GM12865 (cell line): Measurements from ENCODE around the gene DMKN.
A peak's percentile ranks its signal among the peaks of the same experiment; 100 is the strongest.

Source experiments
- DNase-seq: peaks from one replicate; pipeline ENCODE4 v3.0.0; 2010; ENCODE audit warnings: low read depth
- H3K4me3 ChIP-seq: 2 replicates; pipeline ENCODE4 v1.5.1; 2011; ENCODE audit warnings: mild to moderate bottlenecking, low read depth, low read length, control low read depth
- CTCF ChIP-seq: IDR thresholded peaks from 2 replicates; pipeline ENCODE4 v1.5.1; 2011; ENCODE audit warnings: low read length, control low read depth, low read depth, inconsistent platforms; ENCODE audit not compliant: insufficient read depth; ENCODE audit errors: missing control alignments

The DMKN gene

DNA sequence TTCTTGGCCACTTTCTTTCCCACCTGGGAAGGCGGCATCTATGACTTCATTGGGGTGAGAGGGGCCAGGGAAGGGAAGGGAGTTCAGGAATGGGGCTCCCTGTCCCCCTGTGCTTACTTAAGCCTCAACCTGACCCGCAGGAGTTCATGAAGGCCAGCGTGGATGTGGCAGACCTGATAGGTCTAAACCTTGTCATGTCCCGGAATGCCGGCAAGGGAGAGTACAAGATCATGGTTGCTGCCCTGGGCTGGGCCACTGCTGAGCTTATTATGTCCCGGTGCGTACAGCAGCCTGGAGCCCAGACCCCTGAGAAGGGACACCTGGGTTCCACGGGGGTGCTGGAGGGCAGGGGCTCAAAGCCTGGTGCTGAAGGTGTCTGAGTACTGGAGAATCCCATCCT is 33.1 kb upstream of the DMKN start:
- no peak for DNase-seq
- H3K4me3 ChIP-seq, result peak overlapping the region; percentile 85

DNA sequence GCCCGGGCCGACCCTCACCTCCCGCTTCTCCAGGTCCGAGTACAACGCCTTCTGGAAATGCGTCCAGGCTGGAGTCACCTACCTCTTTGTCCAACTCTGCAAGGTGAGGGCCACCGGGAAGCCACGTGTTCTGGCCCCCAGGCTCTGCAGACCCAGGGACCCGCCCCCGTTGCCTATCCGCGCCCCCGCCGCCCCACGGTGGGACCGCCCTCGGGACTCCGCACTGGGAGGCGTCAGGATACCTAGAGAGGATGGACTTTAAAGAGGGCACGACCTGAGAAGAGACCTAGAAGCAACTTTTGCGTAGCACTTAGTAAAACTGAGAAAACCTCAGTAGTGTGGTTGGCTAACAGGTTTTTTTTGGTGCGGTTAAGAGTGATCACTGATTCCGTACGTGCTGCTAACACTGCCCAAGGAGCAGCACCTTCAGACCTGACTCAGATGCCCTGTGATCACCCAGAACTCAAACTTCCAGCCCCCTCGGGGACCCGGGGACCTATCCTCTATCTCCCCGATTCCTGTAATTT is 32.5 kb upstream of the DMKN start:
- TF ChIP-seq CTCF, result no peak
- DNase-seq, result peak; percentile 84
- peak overlapping the region; percentile 85 for H3K4me3 ChIP-seq

More for the DNA sequence above, 33.1 kb upstream of the DMKN start:
- TF ChIP-seq CTCF, result no peak

DNA sequence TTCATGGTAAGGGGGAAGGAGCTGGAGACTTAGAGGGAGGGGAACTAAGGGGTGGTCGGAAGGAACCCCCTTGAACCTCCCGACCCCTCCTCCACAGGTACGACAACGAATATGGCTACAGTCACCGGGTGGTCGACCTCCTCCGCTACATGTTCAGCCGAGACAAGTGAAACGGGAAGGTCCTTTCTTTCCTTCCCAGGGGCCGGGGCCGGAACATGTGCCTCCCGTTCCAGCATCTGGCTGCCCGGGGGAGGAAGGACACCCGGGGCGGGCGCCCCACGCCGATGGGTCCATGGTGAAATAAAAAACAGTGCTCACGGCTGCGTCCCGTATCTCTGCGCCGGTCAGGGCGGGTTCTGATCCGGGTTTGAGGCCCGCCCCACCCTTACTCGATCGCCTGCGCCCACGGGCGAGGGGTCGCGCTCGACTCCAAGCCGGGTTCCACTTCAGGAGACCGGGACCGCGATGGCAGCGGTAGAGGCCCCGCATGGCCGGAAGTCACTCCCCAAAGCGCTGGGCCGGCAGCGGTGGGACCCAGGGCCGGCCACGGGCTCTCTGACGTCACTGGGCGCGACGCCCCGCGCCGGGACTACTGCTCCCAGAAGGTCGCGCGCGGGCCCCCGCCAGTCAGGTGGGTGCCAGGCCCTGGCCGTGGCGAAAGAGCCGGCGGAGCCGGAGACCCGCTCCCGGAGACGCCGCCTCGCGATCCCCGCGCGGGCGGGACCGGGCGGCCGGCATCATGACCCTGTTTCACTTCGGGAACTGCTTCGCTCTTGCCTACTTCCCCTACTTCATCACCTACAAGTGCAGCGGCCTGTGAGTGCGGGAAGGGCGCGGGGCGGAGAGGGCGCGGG is 31.8 kb upstream of the DMKN start, which contains the start of gene TMEM147:
TMEM147 (plus strand) TSS at position 626 of the 854 bp plus-strand sequence; CDS start at position 740, 114 bp downstream.
- H3K4me3 ChIP-seq, result peak within 1 kb of the TSS; percentile 85
- TF ChIP-seq CTCF, result no peak
- peak; percentile 92 for DNase-seq

- no peak for TF ChIP-seq CTCF
- H3K4me3 ChIP-seq, result peak overlapping the region; percentile 85
- no peak for DNase-seq
Measured at GRCh38 chr19:35544110-35544802, 30.8 kb upstream of the DMKN start.

- TF ChIP-seq CTCF, result no peak
- DNase-seq, result no peak
- no peak overlapping the region for H3K4me3 ChIP-seq
Measured at GRCh38 chr19:35543280-35544109, 30.0 kb upstream of the DMKN start.

- TF ChIP-seq CTCF, result no peak
Measured at GRCh38 chr19:35542209-35542608, 28.8 kb upstream of the DMKN start.

More at GRCh38 chr19:35542209-35542608, 28.8 kb upstream of the DMKN start:
- DNase-seq, result no peak
- H3K4me3 ChIP-seq, result no peak overlapping the region
